Activated naive CD8-positive, alpha-beta T cell treated with anti-CD3 and anti-CD28 coated beads, Interleukin-2, amount 50 U/mL, for 24 hours (primary cell): ENCODE data around the gene KNG1.
"Not testable (repeated sequence)": the region's sequence is repeated elsewhere in the genome, so short reads cannot be mapped to it uniquely, and the experiment has no call there.

Experiments
- ATAC-seq: fragments of 150-1000 bp; cut with Tn5 transposase; one replicate; pipeline ENCODE4 v1.10.0; 2021
- DNase-seq: peaks from one replicate; pipeline ENCODE4 v3.0.0; 2021
- H3K27ac Mint-ChIP-seq: one replicate; pipeline ENCODE4 v1.8.0; 2021; ENCODE audit warnings: mild to moderate bottlenecking, mixed read lengths
- H3K27me3 Mint-ChIP-seq: one replicate; pipeline ENCODE4 v1.8.0; 2021; ENCODE audit warnings: mixed read lengths
- H3K36me3 Mint-ChIP-seq: one replicate; pipeline ENCODE4 v1.8.0; 2021; ENCODE audit warnings: low read depth, mixed read lengths
- H3K4me1 Mint-ChIP-seq: one replicate; pipeline ENCODE4 v1.8.0; 2021; ENCODE audit warnings: mixed read lengths
- H3K4me3 Mint-ChIP-seq: one replicate; pipeline ENCODE4 v1.8.0; 2021; ENCODE audit warnings: mild to moderate bottlenecking, moderate library complexity, mixed read lengths
- H3K9me3 Mint-ChIP-seq: one replicate; pipeline ENCODE4 v1.8.0; 2021; ENCODE audit warnings: mixed read lengths

Gene KNG1

DNA sequence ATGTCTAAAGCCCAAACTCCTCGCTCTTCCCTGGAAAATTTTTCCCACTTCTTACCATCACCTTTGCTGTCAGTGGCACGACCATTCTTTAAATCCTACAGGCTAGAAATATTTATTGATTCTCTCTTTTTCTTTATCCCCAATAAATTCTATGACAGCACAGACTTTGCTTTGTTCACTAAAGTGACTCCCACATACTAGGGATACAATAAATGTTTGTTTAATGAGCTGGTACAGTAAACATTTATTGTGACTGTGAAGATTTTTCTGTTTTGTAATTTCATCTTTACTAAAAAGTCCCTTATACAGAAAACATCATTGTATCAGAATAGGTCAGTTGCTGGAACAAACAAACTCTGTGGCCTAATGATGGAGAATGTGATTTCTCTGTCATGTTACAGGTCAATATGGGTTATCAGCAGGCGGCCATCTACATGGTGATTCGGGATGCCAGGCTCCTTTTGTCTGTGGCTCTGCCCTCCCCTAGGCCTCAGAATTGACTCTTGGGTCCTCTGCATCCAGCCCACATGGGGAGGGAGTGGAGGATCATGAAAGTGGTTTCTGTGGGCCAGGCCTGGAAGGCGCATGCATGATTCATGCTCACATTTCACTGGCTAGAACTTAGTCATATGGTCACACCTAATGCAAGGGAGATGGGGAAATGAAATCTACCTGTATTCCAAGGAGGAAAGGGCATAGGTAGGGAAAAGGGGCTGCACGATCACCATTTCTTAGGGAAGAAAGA lies 22.7 kb upstream of the KNG1 start:
- Mint-ChIP-seq H3K4me3 (no peak overlapping the region), H3K27me3 (peaks cover 15% of the 10 kb centered on the region), H3K36me3 (no peaks in the 10 kb centered on the region), H3K4me1 (no peaks in the 10 kb centered on the region), H3K27ac (no peak overlapping the region), H3K9me3 (no peaks in the 10 kb centered on the region)
- no peak for DNase-seq
- ATAC-seq = no peak

DNA sequence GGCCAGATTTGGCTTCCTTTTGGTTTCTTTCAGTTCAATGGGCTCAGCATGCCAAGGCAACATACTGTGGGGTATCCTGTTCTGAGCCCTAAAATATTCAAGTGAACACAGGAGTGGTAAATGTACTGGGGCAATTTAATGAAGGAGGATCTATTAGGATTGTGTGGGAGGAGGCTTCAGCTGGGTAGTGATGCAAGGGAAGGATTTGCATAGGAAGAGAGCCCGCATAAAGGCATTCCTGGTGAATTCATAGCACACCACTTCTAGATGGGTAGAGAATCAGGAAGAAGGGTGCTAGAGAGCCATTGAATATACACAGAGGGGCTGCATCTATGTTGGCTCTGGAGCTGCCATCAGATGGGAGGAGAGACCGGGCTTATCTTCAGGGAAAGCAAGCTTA lies 20.6 kb upstream of the KNG1 start:
- Mint-ChIP-seq H3K27me3 (peaks cover 7% of the 10 kb centered on the region), H3K36me3 (no peaks in the 10 kb centered on the region), H3K27ac (no peak overlapping the region), H3K4me3 (no peak overlapping the region), H3K9me3 (no peaks in the 10 kb centered on the region), H3K4me1 (no peaks in the 10 kb centered on the region)
- no peak for DNase-seq
- ATAC-seq = no peak

DNA sequence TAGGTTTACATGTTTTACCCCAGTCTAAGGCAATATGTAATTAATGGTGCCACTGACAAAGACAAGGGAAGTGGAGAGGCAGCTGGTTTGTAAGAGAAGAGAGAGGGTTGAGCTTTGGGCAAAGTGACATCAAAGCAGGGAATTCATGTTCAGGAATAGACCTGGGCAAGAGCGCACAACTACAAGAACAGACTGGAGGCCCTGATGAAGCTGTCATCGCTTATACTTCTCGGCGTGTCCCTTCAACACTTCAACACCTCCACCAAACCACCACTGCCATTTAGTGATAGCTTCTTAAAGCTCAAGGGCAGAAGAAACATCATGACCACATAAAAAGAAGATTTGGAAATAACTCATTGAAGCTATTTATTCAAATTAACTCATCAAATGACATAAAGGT lies 19.6 kb upstream of the KNG1 start:
- DNase-seq (no peak), ATAC-seq (no peak)
- peaks cover 2% of the 10 kb centered on the region for H3K27me3 Mint-ChIP-seq
- H3K4me3 Mint-ChIP-seq = no peak overlapping the region
- no peaks in the 10 kb centered on the region for H3K36me3 Mint-ChIP-seq
- H3K9me3 Mint-ChIP-seq = no peaks in the 10 kb centered on the region
- H3K27ac Mint-ChIP-seq = no peak overlapping the region
- H3K4me1 Mint-ChIP-seq = no peaks in the 10 kb centered on the region

DNA sequence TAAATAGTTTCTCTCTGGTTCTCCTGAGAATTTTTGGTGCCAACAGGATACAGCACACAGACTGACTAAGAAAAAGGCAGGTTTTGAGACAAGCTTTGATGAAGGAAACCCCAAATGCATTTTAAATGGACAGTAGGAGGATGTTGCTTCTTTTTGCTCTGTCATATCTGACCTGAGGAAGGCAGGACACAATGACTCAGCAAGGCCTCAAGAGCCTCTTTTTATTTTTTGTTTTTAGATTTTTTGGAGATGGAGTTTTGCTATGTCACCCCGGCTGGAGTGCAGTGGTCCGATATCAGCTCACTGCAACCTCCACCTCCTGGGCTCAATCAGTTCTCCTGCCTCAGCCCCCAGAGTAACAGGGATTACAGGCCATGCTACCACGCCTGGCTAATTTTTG lies 16.9 kb upstream of the KNG1 start:
- H3K4me1 Mint-ChIP-seq = no peaks in the 10 kb centered on the region
- ATAC-seq (no peak), DNase-seq (no peak)
- no peaks in the 10 kb centered on the region for H3K9me3 Mint-ChIP-seq
- peaks cover 12% of the 10 kb centered on the region for H3K27me3 Mint-ChIP-seq
- no peak overlapping the region for H3K4me3 Mint-ChIP-seq
- H3K27ac Mint-ChIP-seq = no peak overlapping the region
- no peaks in the 10 kb centered on the region for H3K36me3 Mint-ChIP-seq

DNA sequence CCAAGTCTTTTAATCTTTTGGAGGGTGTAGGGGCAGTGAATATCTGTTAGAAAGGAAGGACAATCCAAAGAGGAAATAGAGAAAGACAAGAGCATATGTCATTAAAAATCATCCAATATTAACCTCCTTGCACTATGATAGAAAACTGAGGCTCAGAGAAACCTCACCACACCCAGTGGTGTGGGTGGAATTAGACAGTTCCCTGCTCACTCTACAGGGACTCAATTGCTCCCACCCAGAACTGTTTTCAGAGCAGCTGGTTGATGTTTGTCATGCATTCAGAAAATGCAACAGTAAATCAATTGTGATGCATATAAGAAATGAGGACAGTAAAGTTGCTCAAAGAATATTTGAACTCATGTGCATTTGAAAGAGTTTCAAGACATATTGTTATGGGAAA lies 14.7 kb upstream of the KNG1 start:
- H3K4me1 Mint-ChIP-seq = peaks cover 11% of the 10 kb centered on the region

DNA sequence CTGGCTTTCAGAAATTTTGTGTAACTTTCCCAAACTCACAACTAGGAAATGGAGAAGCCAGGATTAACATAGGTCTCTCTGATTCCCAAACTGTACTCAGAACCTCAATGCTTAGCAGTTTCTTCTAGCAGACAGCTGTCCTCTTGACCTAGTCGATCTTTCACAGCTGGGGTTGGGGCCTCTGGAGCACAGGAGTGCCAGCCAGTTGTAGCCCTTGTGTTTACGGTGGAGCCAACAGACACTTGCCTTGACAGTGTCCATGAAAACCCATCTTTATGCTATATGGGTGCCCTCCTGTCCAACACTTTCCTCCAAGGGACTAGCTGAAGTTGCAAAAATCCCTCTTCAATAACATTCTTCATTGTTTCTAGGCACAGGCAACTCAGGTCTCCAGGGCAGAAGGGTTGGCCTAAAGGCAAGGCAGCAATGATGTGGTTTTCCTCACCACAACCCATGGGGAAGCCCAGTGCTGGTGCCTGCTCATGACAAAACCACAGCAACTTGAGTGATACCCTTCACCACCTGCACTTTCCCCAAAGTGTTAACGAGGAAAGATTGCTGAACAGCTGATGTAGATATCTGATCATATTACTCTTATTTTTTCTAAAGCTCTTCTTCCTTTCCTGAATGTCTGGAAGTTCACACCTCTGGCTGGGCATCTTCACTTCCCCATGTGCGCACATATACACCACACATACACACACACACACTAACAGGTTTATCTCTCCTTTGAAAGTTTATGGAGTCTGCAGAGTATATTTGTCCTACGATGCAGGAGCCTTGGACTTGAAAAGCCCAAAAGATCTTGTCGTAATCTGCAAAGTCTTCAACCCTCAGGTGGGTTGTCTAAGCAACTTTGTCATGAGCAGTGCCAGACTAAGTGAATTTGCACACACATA lies 11.0 kb upstream of the KNG1 start:
- Mint-ChIP-seq H3K27me3 (peaks cover 43% of the 10 kb centered on the region), H3K9me3 (no peaks in the 10 kb centered on the region), H3K4me1 (peaks cover 11% of the 10 kb centered on the region), H3K36me3 (no peaks in the 10 kb centered on the region), H3K4me3 (no peak overlapping the region), H3K27ac (peak overlapping the region; percentile 6)
- peak; percentile 57 for DNase-seq
- ATAC-seq = peak; percentile 99

More for the DNA sequence above, 14.7 kb upstream of the KNG1 start:
- not testable (repeated sequence) for H3K36me3 Mint-ChIP-seq, H3K27ac Mint-ChIP-seq, DNase-seq, H3K9me3 Mint-ChIP-seq, H3K4me3 Mint-ChIP-seq, ATAC-seq
- peaks cover 23% of the 10 kb centered on the region for H3K27me3 Mint-ChIP-seq

DNA sequence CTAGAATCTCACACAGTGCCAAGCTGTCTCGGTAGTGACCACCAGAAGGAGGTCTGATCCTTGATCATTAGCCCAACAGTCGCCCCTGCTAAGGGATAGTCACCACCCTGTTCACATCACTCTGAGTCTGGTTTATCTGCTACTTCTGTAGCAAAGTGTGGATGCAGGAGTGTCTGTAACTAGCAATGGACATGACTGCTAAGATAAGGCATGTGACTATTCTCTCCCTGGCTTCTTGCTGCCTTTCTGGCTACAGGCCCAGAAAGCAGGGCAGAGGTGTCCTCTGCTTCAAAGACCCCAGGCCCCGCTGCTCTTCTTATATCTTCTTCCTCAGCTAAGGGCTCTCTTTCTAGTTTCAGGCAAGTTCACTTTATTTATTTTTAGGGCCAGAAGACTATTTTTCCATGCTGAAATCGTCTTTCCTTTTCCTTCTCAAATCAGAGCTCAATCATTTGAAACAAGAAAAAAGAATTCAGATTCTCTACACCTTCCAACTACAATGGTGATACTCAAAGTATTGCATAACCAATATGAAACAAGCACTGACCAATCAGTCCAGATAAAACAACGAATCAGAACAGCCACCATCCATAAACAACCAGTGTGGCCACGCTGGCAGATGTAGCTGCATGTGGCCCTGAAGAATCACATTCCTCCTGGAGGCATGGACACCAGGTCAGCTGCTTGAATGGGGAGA lies 8.0 kb upstream of the KNG1 start:
- peaks cover 40% of the 10 kb centered on the region for H3K27me3 Mint-ChIP-seq

DNA sequence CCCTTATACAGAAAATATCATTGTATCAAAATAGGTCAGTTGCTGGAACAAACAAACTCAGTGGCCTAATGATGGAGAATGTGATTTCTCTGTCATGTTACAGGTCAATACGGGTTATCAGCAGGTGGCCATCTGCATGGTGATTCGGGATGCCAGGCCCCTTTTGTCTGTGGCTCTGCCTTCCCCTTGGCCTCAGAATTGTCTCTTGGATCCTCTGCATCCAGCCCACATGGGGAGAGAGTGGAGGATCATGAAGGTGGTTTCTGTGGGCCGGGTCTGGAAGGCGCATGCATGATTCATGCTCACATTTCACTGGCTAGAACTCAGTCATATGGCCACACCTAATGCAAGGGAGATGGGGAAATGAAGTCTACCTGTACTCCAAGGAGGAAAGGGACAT lies 6.5 kb upstream of the KNG1 start:
- ATAC-seq, H3K27ac Mint-ChIP-seq, H3K36me3 Mint-ChIP-seq, DNase-seq, H3K4me3 Mint-ChIP-seq, H3K9me3 Mint-ChIP-seq: not testable (repeated sequence)
- peaks cover 32% of the 10 kb centered on the region for H3K27me3 Mint-ChIP-seq
- H3K4me1 Mint-ChIP-seq = peaks cover 10% of the 10 kb centered on the region

More for the DNA sequence above, 8.0 kb upstream of the KNG1 start:
- H3K4me1 Mint-ChIP-seq = peaks cover 11% of the 10 kb centered on the region
- no peaks in the 10 kb centered on the region for H3K36me3 Mint-ChIP-seq
- ATAC-seq (no peak), DNase-seq (no peak)
- no peaks in the 10 kb centered on the region for H3K9me3 Mint-ChIP-seq
- H3K4me3 Mint-ChIP-seq = no peak overlapping the region
- H3K27ac Mint-ChIP-seq = no peak overlapping the region

DNA sequence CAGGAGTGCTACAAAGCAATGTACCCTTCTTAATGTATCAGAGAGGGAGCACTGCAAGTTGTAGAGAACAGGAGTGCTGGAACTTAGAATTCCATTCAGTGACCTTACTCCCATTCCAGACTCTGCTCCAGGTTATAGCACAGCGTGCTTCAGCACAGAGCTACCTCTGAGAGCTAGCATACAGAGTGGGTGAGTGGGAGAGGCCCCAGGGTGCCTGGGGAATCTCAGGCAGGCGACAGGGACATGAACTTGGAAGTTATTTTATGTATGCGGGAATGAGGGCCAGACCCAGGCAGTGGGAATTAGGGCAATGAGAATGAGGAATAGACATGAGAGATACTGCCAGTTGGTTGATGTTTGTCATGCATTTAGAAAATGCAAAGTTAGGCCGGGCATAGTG lies 3.7 kb upstream of the KNG1 start:
- Mint-ChIP-seq H3K4me1 (no peaks in the 10 kb centered on the region), H3K4me3 (no peak overlapping the region), H3K36me3 (no peaks in the 10 kb centered on the region), H3K27ac (no peak overlapping the region), H3K27me3 (peaks cover 12% of the 10 kb centered on the region), H3K9me3 (no peaks in the 10 kb centered on the region)
- ATAC-seq (no peak), DNase-seq (no peak)

DNA sequence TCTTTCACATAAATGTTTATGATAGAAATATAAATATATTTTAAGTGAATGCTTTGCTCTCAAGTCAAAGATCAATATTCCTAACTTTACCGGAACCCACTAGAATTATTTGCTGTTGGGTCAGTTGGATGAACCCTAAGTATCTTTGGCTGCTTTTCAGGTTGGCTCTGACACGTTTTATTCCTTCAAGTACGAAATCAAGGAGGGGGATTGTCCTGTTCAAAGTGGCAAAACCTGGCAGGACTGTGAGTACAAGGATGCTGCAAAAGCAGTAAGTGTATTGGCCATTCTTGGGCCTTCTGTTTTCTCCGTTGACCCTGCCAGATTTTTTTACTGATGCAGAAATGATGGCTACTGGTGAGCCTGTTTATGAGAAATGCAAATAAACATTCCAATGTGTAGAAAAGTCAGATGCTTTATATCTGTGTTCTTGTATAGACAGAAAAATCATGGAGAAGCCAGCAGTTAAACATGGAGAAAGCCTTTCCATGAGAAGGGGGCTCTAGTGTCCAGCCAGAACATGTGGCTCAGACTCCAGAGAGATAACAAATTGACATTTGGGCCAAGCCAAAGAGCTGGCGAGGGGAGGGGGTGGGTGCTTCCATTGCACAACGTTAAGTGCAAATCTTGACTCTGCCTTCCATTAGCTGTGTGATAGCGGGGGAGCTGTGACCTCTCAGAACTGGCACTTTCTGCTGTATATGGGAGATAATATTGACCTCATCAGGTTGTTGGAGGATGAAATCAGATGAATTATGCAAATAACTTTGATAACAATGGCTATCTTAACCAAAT lies 3.0 kb downstream of the KNG1 start:
- H3K36me3 Mint-ChIP-seq = no peaks in the 10 kb centered on the region
- H3K4me3 Mint-ChIP-seq = no peak overlapping the region
- no peaks in the 10 kb centered on the region for H3K9me3 Mint-ChIP-seq
- H3K27me3 Mint-ChIP-seq = peaks cover 2% of the 10 kb centered on the region
- DNase-seq = no peak
- no peak overlapping the region for H3K27ac Mint-ChIP-seq
- ATAC-seq = no peak
- H3K4me1 Mint-ChIP-seq = no peaks in the 10 kb centered on the region

DNA sequence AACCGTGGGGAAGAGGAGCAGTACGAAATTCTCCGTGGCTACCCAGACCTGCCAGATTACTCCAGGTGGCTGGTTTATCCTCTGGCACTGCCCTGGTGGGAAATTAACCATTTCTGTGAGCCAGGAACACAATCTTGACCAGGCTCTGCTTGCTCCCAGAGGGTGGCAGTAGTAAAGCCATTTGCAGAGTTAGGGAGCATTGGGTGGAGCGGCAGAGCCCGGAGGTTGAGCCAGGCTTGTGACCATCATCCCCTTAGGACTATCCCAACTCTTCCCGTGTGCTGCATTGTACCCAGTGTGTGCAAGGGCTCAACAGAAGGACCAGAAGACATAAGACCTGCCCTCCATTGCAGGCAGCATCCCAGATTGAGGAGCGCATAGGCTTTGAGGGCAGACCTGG lies 5.3 kb downstream of the KNG1 start:
- Mint-ChIP-seq H3K4me3 (no peak overlapping the region), H3K4me1 (no peaks in the 10 kb centered on the region), H3K36me3 (no peaks in the 10 kb centered on the region), H3K9me3 (no peaks in the 10 kb centered on the region), H3K27me3 (peaks cover 2% of the 10 kb centered on the region), H3K27ac (no peak overlapping the region)
- no peak for ATAC-seq
- no peak for DNase-seq

DNA sequence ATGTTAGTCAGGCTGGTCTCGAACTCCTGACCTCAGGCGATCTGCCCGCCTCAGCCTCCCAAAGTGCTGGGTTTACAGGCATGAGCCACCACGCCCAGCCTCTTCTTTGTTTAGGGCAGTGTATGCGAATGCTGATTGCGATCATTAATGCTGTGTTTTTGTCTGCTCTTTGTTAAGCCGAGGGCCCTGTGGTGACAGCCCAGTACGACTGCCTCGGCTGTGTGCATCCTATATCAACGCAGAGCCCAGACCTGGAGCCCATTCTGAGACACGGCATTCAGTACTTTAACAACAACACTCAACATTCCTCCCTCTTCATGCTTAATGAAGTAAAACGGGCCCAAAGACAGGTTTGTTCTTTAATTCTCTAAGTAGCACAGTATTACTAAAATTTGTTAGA lies 7.8 kb downstream of the KNG1 start:
- Mint-ChIP-seq H3K36me3 (no peaks in the 10 kb centered on the region), H3K27me3 (peaks cover 2% of the 10 kb centered on the region), H3K4me1 (no peaks in the 10 kb centered on the region), H3K27ac (no peak overlapping the region), H3K4me3 (no peak overlapping the region), H3K9me3 (no peaks in the 10 kb centered on the region)
- DNase-seq (no peak), ATAC-seq (no peak)

DNA sequence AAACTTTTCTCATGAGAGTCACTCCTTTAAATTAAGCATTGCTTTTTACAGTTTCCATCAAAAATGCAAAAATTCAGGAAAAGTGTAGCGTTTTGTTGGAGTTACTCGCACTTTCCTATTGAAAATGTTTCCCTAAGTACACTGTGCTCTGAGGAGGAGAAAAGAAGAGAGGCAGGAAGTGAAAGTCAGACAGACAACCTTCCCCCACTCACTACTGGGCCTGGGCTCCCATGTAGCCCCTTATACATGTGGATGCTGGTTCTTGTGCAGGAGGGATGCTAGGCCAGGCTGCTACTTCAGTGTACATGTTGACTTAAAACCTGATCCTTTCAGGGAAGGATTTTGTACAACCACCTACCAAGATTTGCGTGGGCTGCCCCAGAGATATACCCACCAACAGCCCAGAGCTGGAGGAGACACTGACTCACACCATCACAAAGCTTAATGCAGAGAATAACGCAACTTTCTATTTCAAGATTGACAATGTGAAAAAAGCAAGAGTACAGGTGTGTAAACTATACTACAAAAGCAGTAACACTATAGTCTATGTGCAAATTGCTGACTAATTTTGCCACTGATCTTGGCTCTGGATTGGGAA lies 15.1 kb downstream of the KNG1 start:
- H3K27ac Mint-ChIP-seq = no peak overlapping the region
- H3K4me1 Mint-ChIP-seq = peaks cover 8% of the 10 kb centered on the region
- no peak for DNase-seq
- ATAC-seq = peak; percentile 49
- H3K4me3 Mint-ChIP-seq = no peak overlapping the region
- no peaks in the 10 kb centered on the region for H3K9me3 Mint-ChIP-seq
- no peaks in the 10 kb centered on the region for H3K27me3 Mint-ChIP-seq
- H3K36me3 Mint-ChIP-seq = peaks cover 2% of the 10 kb centered on the region
